Glomerular visceral epithelial cell (primary cell): Measurements from ENCODE around the gene CBX2.
"Not testable (repeated sequence)": the region's sequence is repeated elsewhere in the genome, so short reads cannot be mapped to it uniquely, and the experiment has no call there.

ENCODE experiments used
- DNase-seq: peaks from one replicate; pipeline ENCODE4 v3.0.0-alpha.2; 2016; ENCODE audit errors: extremely low spot score

CBX2 gene

DNA sequence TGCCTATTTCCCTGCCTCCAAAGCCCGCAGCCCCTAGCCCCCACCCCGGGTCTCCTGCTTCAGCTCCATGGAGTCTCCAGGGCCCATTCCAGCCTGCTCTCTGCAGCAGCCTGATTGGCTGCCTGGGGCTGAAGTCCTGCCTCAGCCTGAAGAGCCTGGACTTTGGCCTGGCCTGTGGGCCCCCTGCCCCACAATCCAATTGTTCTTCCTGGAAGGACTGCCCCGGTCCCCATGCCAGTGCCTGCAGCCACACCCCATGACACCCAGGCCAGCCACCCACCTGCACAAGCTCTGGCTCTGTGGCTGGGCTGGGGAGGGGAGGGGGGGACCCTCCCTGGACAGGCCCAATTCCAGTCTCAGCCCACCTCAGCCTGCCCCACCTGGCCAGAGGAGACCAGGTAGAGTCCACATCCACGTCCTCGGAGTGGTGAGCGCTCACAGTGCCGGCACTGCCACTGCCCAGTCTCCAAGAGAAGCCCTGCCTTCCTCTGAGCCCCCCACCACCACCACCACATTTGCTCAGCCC is 34.9 kb upstream of the CBX2 start:
- no peak for DNase-seq

DNA sequence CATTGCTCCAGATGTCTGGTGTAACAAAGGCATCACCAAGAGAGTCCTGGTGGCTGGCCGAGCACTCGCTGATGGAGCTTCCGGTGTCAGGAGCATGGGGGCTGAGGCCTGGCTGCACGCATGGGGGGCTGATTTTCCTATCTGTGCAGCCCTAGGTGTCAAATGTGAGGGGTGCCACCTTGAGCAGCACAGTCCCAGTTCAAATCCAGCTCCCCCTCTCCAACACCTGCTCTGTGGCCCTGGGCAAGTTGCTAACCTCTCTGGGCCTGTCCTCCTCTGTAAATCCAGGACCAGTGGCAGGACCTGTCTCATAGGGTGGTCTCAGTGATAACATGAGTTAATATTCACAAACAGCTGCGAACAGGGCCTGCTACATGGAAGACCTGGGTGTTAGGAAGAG is 34.3 kb upstream of the CBX2 start:
- DNase-seq: no peak

DNA sequence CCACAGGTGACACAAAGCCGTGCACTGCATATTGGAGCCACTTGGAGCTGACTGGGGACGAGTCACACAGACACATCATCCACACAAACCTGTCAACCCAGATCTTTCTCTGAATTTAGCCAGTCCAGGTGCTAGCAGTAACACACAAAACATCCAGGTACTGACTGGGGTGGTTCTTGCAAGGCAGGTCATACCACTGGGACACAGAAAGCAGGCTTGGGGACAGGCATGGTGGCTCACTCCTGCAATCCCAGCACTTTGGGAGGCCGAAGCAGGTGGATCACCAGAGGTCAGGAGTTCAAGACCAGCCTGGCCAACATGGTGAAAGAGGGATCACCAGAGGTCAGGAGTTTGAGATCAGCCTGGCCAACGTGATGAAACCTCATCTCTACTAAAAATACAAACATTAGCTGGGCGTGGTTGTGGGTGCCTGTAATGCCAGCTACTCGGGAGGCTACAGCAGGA is 32.3 kb upstream of the CBX2 start:
- no peak for DNase-seq

DNA sequence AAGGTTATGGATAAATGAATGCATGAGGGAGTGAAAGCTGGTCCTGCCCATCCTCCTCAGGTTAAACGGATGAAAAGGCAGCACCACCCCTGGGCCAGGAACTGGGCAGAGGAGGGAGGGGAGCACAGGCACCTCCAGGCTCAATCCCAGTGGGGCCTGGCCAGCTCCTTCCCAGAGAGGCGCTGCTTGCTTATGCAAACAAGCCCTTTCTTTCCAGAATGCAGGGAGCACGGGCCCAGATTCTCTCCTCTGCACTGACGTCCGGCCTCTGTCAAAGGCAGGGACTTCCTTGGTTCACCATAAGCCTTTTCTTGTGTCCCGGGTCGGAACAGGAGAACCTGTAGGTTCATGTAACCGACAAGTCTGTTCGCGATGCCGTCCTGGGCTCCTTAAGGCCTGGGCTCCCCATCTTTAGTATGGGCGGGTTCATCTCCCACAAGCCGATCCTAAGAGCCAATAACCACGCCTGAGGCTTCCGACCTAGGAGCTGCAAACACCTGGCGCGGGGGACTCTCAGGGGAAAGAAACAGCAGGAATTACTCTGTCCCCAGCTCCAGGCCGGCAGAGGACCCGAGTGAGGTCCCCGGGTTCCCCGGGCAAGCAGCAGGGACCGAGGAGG is 30.9 kb upstream of the CBX2 start:
- no peak for DNase-seq

DNA sequence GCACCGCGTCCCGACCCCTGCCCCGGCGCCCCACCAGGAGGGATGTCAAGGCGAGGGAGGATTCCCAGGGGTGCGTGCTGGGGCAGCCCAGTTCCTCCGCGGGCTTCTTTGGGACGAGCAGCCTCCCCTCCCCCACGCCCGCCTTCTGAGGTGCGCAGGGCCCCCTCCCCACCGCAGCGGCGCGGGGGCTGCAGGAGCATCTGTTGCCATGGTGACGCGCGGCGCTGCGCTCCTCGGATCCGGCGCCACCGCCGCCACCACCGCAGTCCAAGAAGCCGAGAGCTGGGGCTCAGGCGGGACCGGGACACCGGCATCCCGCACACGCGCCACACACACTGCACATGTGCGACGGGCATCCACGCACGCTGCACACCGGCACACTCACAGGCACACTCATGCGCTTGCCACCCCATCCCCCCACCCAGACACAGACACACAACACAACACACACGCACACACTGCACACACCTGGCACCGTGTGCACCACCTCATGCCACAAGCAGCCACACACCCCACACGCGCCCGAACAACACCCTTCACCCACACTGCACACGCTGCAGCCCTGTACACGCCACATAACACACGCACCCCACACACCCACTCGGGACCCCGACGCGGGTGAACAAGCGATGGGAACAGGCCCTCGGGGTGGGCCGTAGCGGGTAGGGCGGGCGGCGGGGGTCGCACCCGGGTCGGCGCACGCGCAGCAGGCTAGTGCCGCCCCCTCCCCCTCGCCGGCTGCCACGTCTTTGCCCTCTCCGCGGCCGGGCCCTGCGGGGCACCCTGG is 30.2 kb upstream of the CBX2 start:
- DNase-seq: no peak

DNA sequence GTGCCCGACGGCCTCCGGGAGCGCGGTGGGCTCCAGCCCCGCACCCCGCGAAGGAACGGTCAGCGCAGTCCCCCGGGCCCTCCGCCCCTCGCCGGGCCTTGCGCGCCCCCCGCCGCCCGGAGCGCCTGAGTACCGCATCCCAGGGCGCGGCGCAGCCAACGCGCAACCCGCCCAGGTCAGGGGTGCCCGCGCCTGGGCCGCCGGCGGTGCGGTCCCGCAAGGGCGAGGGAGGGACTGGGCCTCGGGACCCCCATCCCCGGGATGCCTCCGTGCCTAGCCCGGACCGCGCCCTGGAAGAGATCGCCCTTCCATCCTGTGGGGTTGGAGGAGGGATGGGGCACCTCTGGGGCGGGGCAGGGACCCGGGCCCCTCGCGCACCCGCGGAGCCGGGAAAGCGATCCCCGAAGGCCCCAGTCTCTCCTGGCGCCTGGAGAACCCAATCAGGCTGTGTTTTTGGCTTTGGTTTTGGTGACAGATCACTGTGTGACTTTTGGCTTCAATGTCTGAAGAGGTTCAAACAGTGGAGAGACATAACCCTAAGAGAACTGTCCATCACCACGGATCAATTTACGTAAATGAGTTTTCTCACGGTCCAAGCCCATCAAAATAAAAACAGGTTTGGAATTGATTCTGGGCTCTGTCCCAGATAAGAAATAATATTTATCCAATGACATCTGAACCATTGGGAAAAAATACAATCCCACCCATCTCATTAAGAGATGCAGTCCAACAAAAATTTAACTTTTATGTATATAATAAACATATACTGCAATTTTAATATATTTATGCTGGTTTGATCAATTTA is 29.5 kb upstream of the CBX2 start:
- DNase-seq: no peak

DNA sequence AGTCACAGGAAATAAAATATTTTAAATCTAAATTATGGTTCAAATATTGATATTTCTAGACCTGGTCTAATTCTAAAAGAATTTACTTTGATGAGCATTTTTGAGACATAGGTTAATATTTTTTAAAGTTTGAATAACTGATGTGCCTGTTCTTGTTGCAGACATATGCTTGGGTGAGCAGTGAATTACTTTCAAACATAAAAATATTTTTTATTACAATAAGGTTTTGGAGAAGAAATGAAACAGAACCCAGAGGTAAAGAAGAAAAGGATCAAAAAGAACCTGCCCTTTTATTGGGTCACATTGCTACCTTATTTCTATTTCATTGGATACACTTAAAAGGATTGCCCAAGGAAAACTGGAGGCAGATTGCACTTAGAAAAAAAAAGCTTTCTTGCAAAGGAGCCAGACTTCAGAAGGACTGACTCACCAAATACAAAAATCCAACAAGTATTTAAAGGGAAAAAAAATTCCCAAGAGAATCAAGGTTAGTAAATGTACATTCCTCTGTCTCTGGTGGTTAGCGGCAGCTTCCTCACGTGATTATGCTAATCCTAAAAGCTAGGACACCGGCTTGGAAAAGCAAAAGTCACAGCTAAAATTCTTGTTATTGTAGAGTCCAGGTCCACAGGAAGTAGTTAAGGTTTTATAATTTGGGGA is 28.7 kb upstream of the CBX2 start:
- DNase-seq: no peak

DNA sequence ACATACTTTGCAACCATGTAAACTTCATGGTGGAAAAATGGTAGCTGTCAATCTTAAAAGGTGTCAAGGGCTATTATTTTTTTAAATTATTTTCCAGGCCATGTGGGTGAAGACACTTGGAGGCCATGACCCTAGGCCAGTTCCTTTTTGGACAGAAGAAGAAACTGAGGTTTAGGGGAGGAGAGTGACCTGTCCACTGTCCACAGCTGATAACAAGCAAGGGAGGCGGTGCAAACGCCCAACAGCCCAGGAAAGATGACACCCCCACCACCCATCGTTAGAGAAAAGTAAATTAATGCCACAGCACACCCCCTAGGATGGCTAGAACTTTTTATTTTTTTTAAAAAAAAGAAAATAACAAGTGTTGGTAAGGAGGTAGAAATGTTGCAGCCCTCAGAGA is 28.0 kb upstream of the CBX2 start:
- no peak for DNase-seq

DNA sequence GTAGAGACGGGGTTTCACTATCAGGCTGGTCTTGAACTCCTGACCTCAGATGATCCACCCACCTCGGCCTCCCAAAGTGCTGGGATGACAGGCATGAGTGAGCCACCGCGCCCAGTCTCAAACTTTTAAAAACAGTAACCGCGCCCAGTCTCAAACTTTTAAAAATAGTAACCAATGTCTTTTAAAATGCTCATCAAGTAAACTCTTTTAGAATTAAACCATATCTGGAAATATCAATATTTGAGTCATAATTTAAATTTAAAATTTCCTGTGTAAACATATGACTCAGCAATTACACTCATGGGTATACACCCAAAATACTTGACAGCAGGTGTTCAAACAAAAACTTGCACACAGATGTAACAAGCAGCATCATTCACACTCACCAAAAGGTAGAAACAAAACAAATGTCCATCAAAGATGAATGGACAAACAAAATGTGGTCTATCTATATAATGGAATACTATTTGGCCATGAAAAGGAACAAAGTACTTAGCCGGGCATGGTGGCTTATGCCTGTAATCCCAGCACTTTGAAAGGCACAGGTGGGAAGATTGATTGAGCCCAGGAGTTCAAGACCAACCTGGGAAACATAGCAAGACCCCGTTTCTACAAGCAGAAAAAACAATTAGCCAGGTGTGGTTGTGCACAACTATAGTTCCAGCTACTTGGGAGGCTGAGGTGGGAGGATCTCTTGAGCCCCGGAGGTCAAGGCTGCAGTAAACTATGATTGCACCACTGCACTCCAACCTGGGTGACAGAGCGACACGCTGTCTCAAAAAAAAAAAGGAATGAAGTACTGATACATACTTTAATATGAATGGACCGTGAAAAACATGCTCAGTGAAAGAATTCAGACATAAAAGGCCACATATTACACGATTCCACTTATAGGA is 27.1 kb upstream of the CBX2 start:
- no peak for DNase-seq

DNA sequence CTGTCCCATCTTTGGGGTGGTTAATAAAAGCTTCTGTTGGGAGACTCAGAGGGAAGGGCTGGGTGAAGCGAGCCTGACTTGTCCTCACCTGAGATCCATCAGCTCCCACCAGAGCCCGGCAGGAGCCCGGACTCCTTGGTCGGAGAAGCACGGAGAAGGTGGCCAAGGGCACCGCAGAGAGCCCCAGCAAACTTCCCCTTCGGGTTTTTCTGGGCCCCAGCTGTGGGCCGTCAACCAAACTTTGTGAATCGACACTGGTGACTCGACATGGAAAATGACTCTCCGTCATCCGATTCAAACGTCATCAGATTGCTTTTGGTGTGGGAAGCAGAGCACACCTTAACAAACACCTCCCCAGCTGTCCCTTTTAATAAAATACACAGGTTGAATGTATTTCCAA is 25.8 kb upstream of the CBX2 start:
- DNase-seq: no peak

DNA sequence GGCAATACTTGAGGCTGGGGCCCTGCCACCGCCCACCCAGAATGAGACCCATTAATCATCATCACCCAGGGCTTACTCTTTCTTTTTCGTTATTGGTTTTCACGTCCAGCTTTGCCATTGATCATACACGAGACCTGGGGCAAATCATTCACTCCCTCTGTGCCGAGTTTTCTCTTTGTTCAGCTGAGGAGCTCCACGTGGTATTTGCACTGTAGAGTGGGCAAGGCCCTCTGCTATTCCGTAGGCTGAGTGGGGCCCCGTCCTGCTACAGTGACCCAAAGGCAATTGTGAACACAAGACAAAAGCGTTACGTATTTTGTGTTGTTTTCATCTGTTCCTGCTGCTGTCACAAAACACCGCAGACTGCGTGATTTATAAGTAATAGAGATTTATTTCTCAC is 23.6 kb upstream of the CBX2 start:
- no peak for DNase-seq

DNA sequence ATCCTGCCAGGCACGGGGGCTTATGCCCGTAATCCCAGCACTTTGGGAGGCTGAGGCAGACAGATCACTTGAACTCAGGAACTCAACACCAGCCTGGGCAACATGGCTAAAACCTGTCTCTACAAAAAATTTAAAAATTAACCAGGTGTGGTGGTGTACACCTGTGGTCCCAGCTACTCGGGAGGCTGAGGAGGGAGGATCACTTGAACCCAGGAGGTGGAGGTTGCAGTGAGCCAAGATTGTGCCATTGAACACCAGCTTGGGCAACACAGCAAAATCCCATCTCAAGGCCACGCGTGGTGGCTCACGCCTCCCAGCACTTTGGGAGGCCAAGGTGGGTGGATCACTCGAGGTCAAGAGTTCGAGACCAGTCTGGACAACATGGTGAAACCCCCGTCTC is 23.0 kb upstream of the CBX2 start:
- not testable (repeated sequence) for DNase-seq

DNA sequence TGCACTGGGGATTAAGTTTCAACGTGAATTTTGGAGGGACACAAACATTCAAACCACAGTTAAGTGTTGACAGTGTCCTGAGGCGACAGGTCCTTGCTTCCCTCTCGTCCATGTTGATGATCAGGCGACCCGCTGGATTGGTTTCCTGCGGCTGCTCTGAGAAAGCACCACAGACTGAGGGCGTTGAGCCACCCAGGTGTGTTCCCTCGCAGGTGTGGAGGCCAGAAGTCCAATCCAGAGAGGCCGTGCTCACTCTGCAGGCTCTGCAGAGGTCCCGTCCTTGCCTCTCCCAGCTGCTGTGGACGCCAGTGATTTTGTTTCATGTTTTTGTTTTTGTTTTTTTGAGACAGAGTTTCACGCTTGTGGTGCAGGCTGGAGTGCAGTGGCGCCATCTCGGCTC is 22.4 kb upstream of the CBX2 start:
- no peak for DNase-seq

DNA sequence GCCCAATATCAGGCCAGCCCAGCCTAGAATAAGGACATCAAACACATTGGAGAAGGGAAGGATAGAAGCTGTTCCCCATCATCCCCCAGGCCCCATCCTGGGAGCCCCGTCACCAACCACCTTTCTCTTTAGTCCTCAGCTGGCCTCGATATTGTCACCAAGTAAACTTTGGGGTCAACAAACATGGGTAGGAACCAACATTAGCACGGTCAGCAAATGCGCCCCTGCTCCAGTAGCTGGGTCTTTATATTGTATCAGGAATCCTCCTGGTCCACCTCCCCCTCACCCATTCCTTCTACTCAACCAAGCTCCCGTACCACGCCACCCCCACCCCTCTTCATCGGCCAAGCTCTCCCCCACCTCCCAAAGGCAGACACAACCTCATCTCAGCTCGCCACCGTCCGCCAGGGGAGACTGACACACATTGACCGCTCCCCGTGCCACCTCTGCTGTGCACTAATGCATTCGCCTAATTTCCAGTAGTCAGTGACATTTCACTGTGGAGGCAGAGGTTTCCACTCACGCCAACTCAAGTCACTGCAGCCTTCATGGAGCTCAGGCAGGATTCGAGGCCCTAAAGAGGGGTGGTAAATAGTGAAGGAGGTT is 20.7 kb upstream of the CBX2 start:
- no peak for DNase-seq

DNA sequence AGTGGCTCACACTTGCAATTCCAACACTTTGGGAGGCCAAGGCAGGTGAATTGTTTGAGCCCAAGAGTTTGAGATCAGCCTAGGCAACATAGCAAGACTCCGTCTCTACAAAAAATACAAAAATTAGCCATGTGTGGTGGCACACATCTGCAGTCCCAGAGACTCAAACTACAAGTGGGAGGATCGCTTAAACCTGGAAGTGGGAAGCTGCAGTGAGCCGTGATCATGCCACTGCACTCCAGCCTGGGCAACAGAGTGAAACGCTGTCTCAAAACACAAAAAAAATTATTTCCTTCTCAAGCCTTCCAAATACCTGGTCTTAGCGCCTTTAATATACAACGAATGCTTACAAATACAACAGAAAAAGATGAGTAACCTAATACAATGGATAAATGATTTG is 19.7 kb upstream of the CBX2 start:
- DNase-seq: no peak

DNA sequence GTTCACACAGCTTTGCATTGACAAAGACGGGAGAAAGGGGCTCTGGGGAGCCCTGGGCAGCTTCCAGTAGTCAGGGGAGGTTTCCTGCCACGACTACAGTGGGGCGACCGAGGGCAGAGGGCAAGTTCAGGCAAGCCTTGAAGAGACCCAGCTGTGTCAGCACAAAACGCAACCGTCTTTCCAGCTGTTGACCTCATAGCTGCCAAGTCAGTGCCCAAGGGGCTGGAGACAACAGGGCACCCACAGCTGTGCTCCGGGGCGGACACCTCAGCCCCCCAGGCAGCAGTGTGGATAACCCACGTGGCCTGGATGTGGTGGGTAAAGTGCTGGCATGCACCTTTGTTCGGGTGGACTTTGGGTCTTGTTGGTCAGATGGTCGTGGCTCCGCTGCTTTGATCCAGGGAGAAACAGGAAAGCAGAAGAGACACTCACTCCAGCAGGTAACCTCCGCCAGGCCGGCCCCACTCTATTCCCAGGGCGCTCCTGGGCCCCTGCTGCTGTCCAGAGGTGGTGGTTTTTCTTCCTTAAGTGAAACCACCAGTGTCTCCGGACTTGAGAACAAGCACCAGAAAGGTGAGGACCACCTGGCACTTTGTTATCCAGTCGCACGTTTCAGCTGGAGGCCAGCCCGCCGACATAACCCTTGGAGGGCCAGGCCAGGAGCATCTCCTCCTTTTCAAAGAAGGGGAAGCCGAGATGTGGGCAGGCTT is 17.6 kb upstream of the CBX2 start:
- DNase-seq: no peak

DNA sequence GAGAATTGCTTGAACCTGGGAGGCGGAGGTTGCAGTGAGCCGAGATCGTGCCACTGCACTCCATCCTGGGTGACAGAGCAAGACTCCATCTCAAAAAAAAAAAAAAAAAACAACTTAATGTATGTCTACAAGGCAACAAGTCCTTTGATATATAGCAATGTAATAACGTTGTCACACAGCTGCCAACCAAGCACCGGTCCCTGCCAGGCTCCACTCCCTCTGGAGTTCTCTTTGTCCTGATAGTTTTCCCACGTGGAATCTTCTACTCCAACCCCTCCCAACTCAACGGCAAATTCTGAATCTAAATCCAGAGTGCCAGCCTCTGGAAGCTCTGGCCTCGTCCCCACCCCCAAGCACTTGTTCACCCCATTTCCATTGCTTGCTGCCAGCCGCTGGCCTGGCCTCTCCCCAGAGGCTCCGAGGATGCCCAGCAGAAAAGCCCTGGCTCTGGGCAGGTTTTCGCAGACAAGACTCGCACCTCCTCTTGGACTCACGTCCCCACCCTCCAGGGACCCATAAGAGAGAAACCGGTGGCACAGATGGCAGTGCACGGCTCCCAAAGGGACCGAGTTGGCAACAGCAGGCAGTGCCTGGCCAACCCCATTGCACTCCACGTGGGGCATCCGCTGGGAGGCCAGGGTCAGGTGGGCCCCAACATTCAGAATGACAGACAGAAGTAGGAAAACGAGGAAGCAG is 15.9 kb upstream of the CBX2 start:
- DNase-seq: no peak

DNA sequence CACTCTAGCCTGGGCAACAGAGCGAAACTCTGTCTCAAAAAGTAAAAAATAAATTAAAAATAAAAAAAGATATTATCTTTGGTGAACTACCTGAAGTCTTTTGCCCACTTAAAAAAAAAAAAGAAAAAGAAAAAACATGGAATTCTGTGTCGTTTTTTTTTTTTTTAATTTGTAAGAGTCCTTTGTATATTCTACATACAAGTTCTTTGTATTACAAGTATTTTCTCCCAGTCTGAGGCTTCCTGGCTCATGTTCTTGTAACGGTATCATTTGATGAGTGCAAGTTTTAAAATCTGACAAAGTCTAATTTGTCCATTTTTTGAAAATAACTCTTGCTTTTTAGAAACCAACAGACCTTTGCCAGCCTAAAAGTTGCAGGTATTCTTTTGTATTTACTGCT is 12.2 kb upstream of the CBX2 start:
- DNase-seq: no peak
